GM12878 (cell line): ENCODE measurements around the gene IFI35. TPM values are rescaled to one million over a fixed set of nuclear protein-coding genes. Genes with fewer than 3 reads are reported as not detected.

Experiments
- BHLHE40 ChIP-seq, 2 experiments: fragments of 450-650 bp in 1 of 2; IDR thresholded peaks; 2 replicates each; pipeline ENCODE4 v1.6.1; 2011 to 2017; ENCODE audit warnings: low read depth in 2 of 2, borderline replicate concordance in 1 of 2, improper control_type of control experiment in 1 of 2, low read length in 1 of 2, mild to moderate bottlenecking in 1 of 2
- BMI1 ChIP-seq: fragments of 450-650 bp; IDR thresholded peaks from 2 replicates; pipeline ENCODE4 v1.6.1; 2016; ENCODE audit warnings: mild to moderate bottlenecking, moderate library complexity, borderline replicate concordance
- FOXK2 ChIP-seq: fragments of 450-650 bp; IDR thresholded peaks from 2 replicates; pipeline ENCODE4 v1.6.1; 2017; ENCODE audit warnings: mild to moderate bottlenecking, moderate library complexity
- IKZF1 ChIP-seq: fragments of 450-650 bp; conservative IDR thresholded peaks from 2 replicates; pipeline ENCODE4 v1.6.1; 2017; ENCODE audit warnings: antibody characterized with exemption, mild to moderate bottlenecking
- KLF5 ChIP-seq: fragments of 450-650 bp; IDR thresholded peaks from 2 replicates; pipeline ENCODE4 v1.6.1; 2014; ENCODE audit warnings: mild to moderate bottlenecking; ENCODE audit not compliant: partially characterized antibody
- LARP7 ChIP-seq: fragments of 450-650 bp; IDR thresholded peaks from 2 replicates; pipeline ENCODE4 v1.6.1; 2017; ENCODE audit warnings: mild to moderate bottlenecking
- MLLT1 ChIP-seq: fragments of 450-650 bp; IDR thresholded peaks from 2 replicates; pipeline ENCODE4 v1.6.1; 2016; ENCODE audit warnings: mild to moderate bottlenecking
- MTA2 ChIP-seq: fragments of 450-650 bp; IDR thresholded peaks from 2 replicates; pipeline ENCODE4 v1.6.1; 2016; ENCODE audit warnings: low read depth, mild to moderate bottlenecking, moderate library complexity
- NBN ChIP-seq: fragments of 450-650 bp; IDR thresholded peaks from 2 replicates; pipeline ENCODE4 v1.6.1; 2016
- NR2F1 ChIP-seq: fragments of 450-650 bp; conservative IDR thresholded peaks from 2 replicates; pipeline ENCODE4 v1.6.1; 2017; ENCODE audit warnings: mild to moderate bottlenecking
- PAX8 ChIP-seq: fragments of 450-650 bp; IDR thresholded peaks from 2 replicates; pipeline ENCODE4 v1.6.1; 2017; ENCODE audit warnings: mild to moderate bottlenecking, moderate library complexity
- PML ChIP-seq: IDR thresholded peaks from 2 replicates; pipeline ENCODE4 v1.6.1; 2012; ENCODE audit warnings: low read length, inconsistent platforms
- POU2F2 ChIP-seq: IDR thresholded peaks from 3 replicates; pipeline ENCODE4 v1.6.1; 2011; ENCODE audit warnings: low read depth, mild to moderate bottlenecking, low read length, borderline replicate concordance
- TAF1 ChIP-seq: IDR thresholded peaks from 2 replicates; pipeline ENCODE4 v1.6.1; 2011; ENCODE audit warnings: mild to moderate bottlenecking, low read depth, low read length, borderline replicate concordance
- USF1 ChIP-seq: IDR thresholded peaks from 2 replicates; pipeline ENCODE4 v1.6.1; 2011; ENCODE audit warnings: borderline replicate concordance, low read depth, mild to moderate bottlenecking, moderate library complexity, mixed read lengths, low read length; ENCODE audit not compliant: insufficient read depth; ENCODE audit errors: extremely low read length
- ZNF217 ChIP-seq: fragments of 450-650 bp; IDR thresholded peaks from 2 replicates; pipeline ENCODE4 v1.6.1; 2017; ENCODE audit warnings: antibody characterized with exemption, mild to moderate bottlenecking
- polyA plus RNA-seq, 11 experiments: library from polyadenylated mRNA; depleted of rRNA in 4 of 11; unstranded in 6 of 11; stranded (reverse) in 5 of 11; fragments of >200 nt; fragmentation: Nextera tagmentation in 4 of 11; fragmentation: Illumina TruSeq in 1 of 11; extraction: Ambion mirVana in 4 of 11; extraction: Trizol in 1 of 11; gene quantifications; 1 replicate in 1 of 11; 2 replicates in 10 of 11; pipeline versions ENCODE4 v1.2.1 to v1.2.3, GENCODE V29; 2011 to 2016; ENCODE audit warnings: inconsistent platforms in 2 of 11, missing spikeins in 2 of 11, low read depth in 1 of 11
- total RNA-seq, 4 experiments: library from RNA; depleted of rRNA in 3 of 4; stranded (reverse); fragments of >200 nt in 3 of 4; fragmentation: Illumina TruSeq in 1 of 4; extraction: Trizol in 1 of 4; gene quantifications; 2 replicates each; pipeline versions ENCODE4 v1.2.1 to v1.2.3, GENCODE V29; 2013 to 2021
- TF ChIP-seq, protein P1 (sequence below): fragments of 450-650 bp; IDR thresholded peaks from 2 replicates; pipeline ENCODE4 v1.6.1; 2017; ENCODE audit warnings: borderline replicate concordance
- TF ChIP-seq, protein P2 (sequence below), 3 experiments: IDR thresholded peaks in 2 of 3; conservative IDR thresholded peaks in 1 of 3; 2 replicates each; pipeline ENCODE4 v1.5.1; 2011; ENCODE audit warnings: low read depth in 3 of 3, low read length in 3 of 3, mild to moderate bottlenecking in 3 of 3, control low read depth in 2 of 3, moderate library complexity in 2 of 3, inconsistent platforms in 1 of 3, mixed read lengths in 1 of 3; ENCODE audit not compliant: control insufficient read depth in 2 of 3, insufficient read depth in 1 of 3; ENCODE audit errors: extremely low read depth in 1 of 3
- TF ChIP-seq, protein P3 (sequence below): IDR thresholded peaks from 2 replicates; pipeline ENCODE4 v1.6.1; 2011; ENCODE audit warnings: low read depth, low read length, improper control_type of control experiment, borderline replicate concordance
- TF ChIP-seq, protein P4 (sequence below): fragments of 450-650 bp; IDR thresholded peaks from 2 replicates; pipeline ENCODE4 v1.6.1; 2018; ENCODE audit warnings: borderline replicate concordance, mild to moderate bottlenecking; ENCODE audit not compliant: partially characterized antibody

IFI35 gene
- total and polyA plus RNA-seq, 10 of the 15 experiments (the other 5 are each of a cell fraction or from before 2014, with no cell fraction given) = 18.4 to 92.2 (median 65.3) TPM

- TF ChIP-seq, protein P1, sequence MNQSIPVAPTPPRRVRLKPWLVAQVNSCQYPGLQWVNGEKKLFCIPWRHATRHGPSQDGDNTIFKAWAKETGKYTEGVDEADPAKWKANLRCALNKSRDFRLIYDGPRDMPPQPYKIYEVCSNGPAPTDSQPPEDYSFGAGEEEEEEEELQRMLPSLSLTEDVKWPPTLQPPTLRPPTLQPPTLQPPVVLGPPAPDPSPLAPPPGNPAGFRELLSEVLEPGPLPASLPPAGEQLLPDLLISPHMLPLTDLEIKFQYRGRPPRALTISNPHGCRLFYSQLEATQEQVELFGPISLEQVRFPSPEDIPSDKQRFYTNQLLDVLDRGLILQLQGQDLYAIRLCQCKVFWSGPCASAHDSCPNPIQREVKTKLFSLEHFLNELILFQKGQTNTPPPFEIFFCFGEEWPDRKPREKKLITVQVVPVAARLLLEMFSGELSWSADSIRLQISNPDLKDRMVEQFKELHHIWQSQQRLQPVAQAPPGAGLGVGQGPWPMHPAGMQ = no peak
- TF ChIP-seq FOXK2 = no peak
- TF ChIP-seq MLLT1 = peak; percentile 79
- TF ChIP-seq PAX8 = no peak
- TF ChIP-seq, protein P2, sequence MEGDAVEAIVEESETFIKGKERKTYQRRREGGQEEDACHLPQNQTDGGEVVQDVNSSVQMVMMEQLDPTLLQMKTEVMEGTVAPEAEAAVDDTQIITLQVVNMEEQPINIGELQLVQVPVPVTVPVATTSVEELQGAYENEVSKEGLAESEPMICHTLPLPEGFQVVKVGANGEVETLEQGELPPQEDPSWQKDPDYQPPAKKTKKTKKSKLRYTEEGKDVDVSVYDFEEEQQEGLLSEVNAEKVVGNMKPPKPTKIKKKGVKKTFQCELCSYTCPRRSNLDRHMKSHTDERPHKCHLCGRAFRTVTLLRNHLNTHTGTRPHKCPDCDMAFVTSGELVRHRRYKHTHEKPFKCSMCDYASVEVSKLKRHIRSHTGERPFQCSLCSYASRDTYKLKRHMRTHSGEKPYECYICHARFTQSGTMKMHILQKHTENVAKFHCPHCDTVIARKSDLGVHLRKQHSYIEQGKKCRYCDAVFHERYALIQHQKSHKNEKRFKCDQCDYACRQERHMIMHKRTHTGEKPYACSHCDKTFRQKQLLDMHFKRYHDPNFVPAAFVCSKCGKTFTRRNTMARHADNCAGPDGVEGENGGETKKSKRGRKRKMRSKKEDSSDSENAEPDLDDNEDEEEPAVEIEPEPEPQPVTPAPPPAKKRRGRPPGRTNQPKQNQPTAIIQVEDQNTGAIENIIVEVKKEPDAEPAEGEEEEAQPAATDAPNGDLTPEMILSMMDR (IDR thresholded peaks at IDR 0.05 in 2 of 3, conservative IDR thresholded peaks at IDR 0.05 in 1 of 3; ENCODE audit: control insufficient read depth in 2 of 3, extremely low read depth in 1 of 3, insufficient read depth in 1 of 3, low read depth in 3 of 3, low read length in 3 of 3) = peak; percentile 23 to 79 (median 41); a peak in 5 of 6 replicates
- peak; percentile 39 for TF ChIP-seq NBN
- 0 out of 2 replicates have a peak, but pooled peaks have one; percentile 1 for TF ChIP-seq LARP7
- TF ChIP-seq BHLHE40 (IDR thresholded peaks at IDR 0.05; ENCODE audit: borderline replicate concordance in 1 of 2, low read depth in 2 of 2, low read length in 1 of 2) = peak; percentile 75; a peak in 3 of 4 replicates
- no peak for TF ChIP-seq KLF5
- TF ChIP-seq ZNF217 = no peak
- TF ChIP-seq TAF1 = peak; percentile 58; the same call in 1 of the 2 replicates
- no peak for TF ChIP-seq BMI1
- TF ChIP-seq POU2F2 = 0 out of 3 replicates have a peak, but pooled peaks have one; percentile 38
- peak; percentile 76; the same call in 1 of the 2 replicates for TF ChIP-seq PML
- TF ChIP-seq NR2F1 = no peak
- no peak for TF ChIP-seq MTA2
- TF ChIP-seq, protein P3, sequence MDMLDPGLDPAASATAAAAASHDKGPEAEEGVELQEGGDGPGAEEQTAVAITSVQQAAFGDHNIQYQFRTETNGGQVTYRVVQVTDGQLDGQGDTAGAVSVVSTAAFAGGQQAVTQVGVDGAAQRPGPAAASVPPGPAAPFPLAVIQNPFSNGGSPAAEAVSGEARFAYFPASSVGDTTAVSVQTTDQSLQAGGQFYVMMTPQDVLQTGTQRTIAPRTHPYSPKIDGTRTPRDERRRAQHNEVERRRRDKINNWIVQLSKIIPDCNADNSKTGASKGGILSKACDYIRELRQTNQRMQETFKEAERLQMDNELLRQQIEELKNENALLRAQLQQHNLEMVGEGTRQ = no peak; the same call in 1 of the 2 replicates
- peak; percentile 58 for TF ChIP-seq IKZF1
- TF ChIP-seq, protein P4, sequence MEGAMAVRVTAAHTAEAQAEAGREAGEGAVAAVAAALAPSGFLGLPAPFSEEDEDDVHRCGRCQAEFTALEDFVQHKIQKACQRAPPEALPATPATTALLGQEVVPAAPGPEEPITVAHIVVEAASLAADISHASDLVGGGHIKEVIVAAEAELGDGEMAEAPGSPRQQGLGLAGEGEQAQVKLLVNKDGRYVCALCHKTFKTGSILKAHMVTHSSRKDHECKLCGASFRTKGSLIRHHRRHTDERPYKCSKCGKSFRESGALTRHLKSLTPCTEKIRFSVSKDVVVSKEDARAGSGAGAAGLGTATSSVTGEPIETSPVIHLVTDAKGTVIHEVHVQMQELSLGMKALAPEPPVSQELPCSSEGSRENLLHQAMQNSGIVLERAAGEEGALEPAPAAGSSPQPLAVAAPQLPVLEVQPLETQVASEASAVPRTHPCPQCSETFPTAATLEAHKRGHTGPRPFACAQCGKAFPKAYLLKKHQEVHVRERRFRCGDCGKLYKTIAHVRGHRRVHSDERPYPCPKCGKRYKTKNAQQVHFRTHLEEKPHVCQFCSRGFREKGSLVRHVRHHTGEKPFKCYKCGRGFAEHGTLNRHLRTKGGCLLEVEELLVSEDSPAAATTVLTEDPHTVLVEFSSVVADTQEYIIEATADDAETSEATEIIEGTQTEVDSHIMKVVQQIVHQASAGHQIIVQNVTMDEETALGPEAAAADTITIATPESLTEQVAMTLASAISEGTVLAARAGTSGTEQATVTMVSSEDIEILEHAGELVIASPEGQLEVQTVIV = no peak
- no peak for TF ChIP-seq USF1
Measured at GRCh38 chr17:43006639-43007551, at the start of gene IFI35 (continued).
